ENCODE measurements around the gene TMEM184A. TPM values are rescaled to one million over a fixed set of nuclear protein-coding genes. Genes with fewer than 3 reads are reported as not detected.
A peak's percentile ranks its signal among the peaks of the same experiment; 100 is the strongest.

TMEM184A gene
- polyA plus RNA-seq, 4 donors, result 30.0 to 55.0 (median 44.3) TPM

GRCh38 chr7:1542329-1542728 is 13.7 kb downstream of the TMEM184A start:
- Histone ChIP-seq H3K4me1 (ENCODE audit: control insufficient read depth in 3 of 3, insufficient read depth in 2 of 3, low read depth in 1 of 3, low read length in 2 of 3) (peaks cover 2 to 26% (median 4%) of the 10 kb centered on the region in 3 donors), H3K27me3 (ENCODE audit: control insufficient read depth in 3 of 3, insufficient read depth in 3 of 3, low read length in 3 of 3) (no peaks in the 10 kb centered on the region), H3K36me3 (ENCODE audit: control insufficient read depth in 3 of 3, insufficient read depth in 2 of 3, low read depth in 1 of 3, low read length in 3 of 3) (peaks cover 14 to 100% (median 17%) of the 10 kb centered on the region in 3 donors), H3K4me3 (ENCODE audit: low read depth in 1 of 3, low read length in 3 of 3) (no peak overlapping the region), H3K9me3 (ENCODE audit: control insufficient read depth in 2 of 2, insufficient read depth in 1 of 2, low read depth in 1 of 2, low read length in 1 of 2) (no peaks in the 10 kb centered on the region), H3K27ac (ENCODE audit: low read depth in 1 of 3, low read length in 2 of 3) (no peak overlapping the region)
- FAIRE-seq, result no peak
- DNase-seq, result no peak
- 89 to 92% (median 90%) methylated on average over 21 of the region's 21 CpGs for WGBS, 3 donors

GRCh38 chr7:1541431-1542162 is 14.4 kb downstream of the TMEM184A start:
- H3K27me3 ChIP-seq (ENCODE audit: control insufficient read depth in 3 of 3, insufficient read depth in 3 of 3, low read length in 3 of 3), result no peaks in the 10 kb centered on the region
- peaks cover 10 to 95% (median 17%) of the 10 kb centered on the region in 3 donors for H3K36me3 ChIP-seq (ENCODE audit: control insufficient read depth in 3 of 3, insufficient read depth in 2 of 3, low read depth in 1 of 3, low read length in 3 of 3)
- 86 to 88% (median 87%) methylated on average over 27 to 33 of the region's 33 CpGs for WGBS, 3 donors
- no peak overlapping the region for H3K27ac ChIP-seq (ENCODE audit: low read depth in 1 of 3, low read length in 2 of 3)
- no peaks in the 10 kb centered on the region for H3K9me3 ChIP-seq (ENCODE audit: control insufficient read depth in 2 of 2, insufficient read depth in 1 of 2, low read depth in 1 of 2, low read length in 1 of 2)
- FAIRE-seq (no peak), DNase-seq (no peak)
- H3K4me1 ChIP-seq (ENCODE audit: control insufficient read depth in 3 of 3, insufficient read depth in 2 of 3, low read depth in 1 of 3, low read length in 2 of 3), result peaks cover 4 to 33% (median 4%) of the 10 kb centered on the region in 3 donors
- no peak overlapping the region for H3K4me3 ChIP-seq (ENCODE audit: low read depth in 1 of 3, low read length in 3 of 3)

DNA sequence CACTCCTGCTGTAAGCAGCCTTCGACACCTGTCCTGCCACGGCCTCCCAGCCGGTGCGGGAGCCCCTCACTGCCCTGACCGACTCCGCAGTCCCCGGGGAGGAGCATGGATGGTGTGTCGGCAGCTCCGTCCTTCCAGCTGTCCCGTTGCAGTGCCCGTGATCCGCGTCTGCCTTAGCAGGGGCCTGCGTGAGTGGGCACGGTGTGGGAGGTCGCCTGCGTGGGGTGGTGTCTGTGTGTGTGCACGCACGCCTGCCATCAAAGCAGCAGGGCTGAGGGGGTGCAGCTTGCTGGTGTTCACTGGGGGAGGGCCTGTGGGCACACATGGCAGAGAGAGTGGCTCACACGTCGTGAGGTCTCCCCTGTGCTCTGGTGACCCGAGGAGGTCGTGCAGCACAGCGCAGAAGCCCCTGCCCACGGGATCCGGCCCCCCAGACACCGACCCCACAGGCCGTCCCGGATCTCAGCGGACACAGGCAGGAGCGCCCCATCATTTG is 15.2 kb downstream of the TMEM184A start:
- WGBS, 3 donors, result 92 to 94% (median 92%) methylated on average over 31 of the region's 31 CpGs
- FAIRE-seq (no peak), DNase-seq (no peak)
- Histone ChIP-seq H3K36me3 (ENCODE audit: control insufficient read depth in 3 of 3, insufficient read depth in 2 of 3, low read depth in 1 of 3, low read length in 3 of 3) (peaks cover 10 to 95% (median 17%) of the 10 kb centered on the region in 3 donors), H3K9me3 (ENCODE audit: control insufficient read depth in 2 of 2, insufficient read depth in 1 of 2, low read depth in 1 of 2, low read length in 1 of 2) (no peaks in the 10 kb centered on the region), H3K27ac (ENCODE audit: low read depth in 1 of 3, low read length in 2 of 3) (no peak overlapping the region), H3K4me1 (ENCODE audit: control insufficient read depth in 3 of 3, insufficient read depth in 2 of 3, low read depth in 1 of 3, low read length in 2 of 3) (peaks cover 4 to 37% (median 6%) of the 10 kb centered on the region in 3 donors), H3K4me3 (ENCODE audit: low read depth in 1 of 3, low read length in 3 of 3) (no peak overlapping the region), H3K27me3 (ENCODE audit: control insufficient read depth in 3 of 3, insufficient read depth in 3 of 3, low read length in 3 of 3) (no peaks in the 10 kb centered on the region)

GRCh38 chr7:1539882-1540775 is 15.9 kb downstream of the TMEM184A start:
- Histone ChIP-seq H3K9me3 (ENCODE audit: control insufficient read depth in 2 of 2, insufficient read depth in 1 of 2, low read depth in 1 of 2, low read length in 1 of 2) (no peaks in the 10 kb centered on the region), H3K27me3 (ENCODE audit: control insufficient read depth in 3 of 3, insufficient read depth in 3 of 3, low read length in 3 of 3) (no peaks in the 10 kb centered on the region), H3K36me3 (ENCODE audit: control insufficient read depth in 3 of 3, insufficient read depth in 2 of 3, low read depth in 1 of 3, low read length in 3 of 3) (peaks cover 10 to 95% (median 17%) of the 10 kb centered on the region in 3 donors), H3K4me3 (ENCODE audit: low read depth in 1 of 3, low read length in 3 of 3) (no peak overlapping the region), H3K27ac (ENCODE audit: low read depth in 1 of 3, low read length in 2 of 3) (no peak overlapping the region), H3K4me1 (ENCODE audit: control insufficient read depth in 3 of 3, insufficient read depth in 2 of 3, low read depth in 1 of 3, low read length in 2 of 3) (peaks cover 4 to 30% (median 6%) of the 10 kb centered on the region in 3 donors)
- DNase-seq (no peak), FAIRE-seq (no peak)
- 94 to 96% (median 95%) methylated on average over 55 to 73 of the region's 73 CpGs for WGBS, 3 donors

DNA sequence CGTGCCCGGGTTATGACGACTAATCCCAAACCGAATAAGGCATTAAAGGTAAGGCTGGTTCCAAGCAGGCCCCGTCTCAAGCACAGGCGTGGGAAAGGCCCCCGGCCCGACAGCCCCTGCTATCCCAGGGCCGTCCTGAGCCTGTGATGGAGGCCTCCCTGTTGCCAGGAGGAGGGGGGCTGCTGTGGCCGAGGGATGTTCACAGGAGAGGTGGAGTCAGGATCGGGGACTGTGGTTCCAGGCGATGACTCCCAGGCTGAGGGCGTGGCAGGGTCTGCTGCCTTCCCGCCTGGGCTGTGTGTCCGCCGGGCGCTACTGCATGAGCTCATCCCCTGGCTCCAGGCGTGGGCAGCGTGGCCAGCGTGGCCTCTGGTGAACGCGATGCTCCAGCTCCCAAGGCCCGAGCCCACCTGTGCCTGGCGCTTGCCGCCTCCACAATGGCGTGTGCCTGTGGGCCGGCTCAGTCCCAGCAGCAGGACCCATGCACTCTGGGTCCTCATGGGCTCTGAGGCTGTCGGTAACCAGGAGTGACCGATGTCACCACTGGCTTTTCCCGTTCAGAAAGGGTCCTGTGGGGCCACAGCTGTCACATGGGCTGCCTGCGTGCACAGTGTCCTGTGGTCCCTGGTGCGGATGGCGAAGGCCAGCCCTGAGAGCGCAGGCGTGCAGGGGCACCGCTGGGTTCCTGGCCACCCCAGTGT is 16.7 kb downstream of the TMEM184A start:
- Histone ChIP-seq H3K4me1 (ENCODE audit: control insufficient read depth in 3 of 3, insufficient read depth in 2 of 3, low read depth in 1 of 3, low read length in 2 of 3) (peaks cover 4 to 28% (median 6%) of the 10 kb centered on the region in 3 donors), H3K36me3 (ENCODE audit: control insufficient read depth in 3 of 3, insufficient read depth in 2 of 3, low read depth in 1 of 3, low read length in 3 of 3) (peaks cover 10 to 95% (median 17%) of the 10 kb centered on the region in 3 donors), H3K27me3 (ENCODE audit: control insufficient read depth in 3 of 3, insufficient read depth in 3 of 3, low read length in 3 of 3) (no peaks in the 10 kb centered on the region), H3K9me3 (ENCODE audit: control insufficient read depth in 2 of 2, insufficient read depth in 1 of 2, low read depth in 1 of 2, low read length in 1 of 2) (no peaks in the 10 kb centered on the region), H3K27ac (ENCODE audit: low read depth in 1 of 3, low read length in 2 of 3) (peak overlapping the region in 1 of 3 donors; percentile 6), H3K4me3 (ENCODE audit: low read depth in 1 of 3, low read length in 3 of 3) (no peak overlapping the region)
- WGBS, 3 donors, result 87 to 89% (median 88%) methylated on average over 34 to 36 of the region's 36 CpGs
- DNase-seq, result no peak
- FAIRE-seq, result no peak

DNA sequence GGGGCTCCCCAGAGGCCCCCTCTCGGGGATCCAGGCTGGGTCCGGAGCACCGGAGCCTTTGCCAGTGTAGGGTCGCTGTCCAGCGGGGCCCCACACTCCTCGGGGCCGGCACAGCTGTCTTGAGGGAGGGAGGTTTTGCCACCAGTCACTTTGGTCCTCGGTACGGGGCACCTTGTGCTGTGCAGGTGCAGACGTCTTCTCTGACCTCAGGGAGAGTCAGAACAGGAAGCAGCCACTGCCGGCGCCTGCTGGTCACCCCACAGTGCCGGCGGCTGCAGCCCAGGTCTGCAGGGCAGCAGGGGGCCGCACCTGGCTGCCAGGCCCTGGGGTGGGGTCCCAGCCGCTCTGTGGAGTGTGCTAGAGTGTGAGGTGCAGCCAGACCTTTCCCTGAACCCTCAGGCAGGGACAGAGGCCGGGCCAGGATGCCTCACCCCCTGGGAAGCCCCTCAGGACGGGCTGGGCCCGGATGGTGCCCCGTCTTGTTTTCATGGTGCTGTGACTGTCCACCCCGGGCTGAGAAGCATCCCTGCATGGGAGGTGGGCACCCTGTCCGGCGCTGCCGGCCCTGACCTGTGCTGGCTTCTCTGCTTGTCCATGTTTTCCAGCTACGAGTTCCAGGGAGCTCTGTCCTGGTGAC is 17.3 kb downstream of the TMEM184A start:
- Histone ChIP-seq H3K9me3 (ENCODE audit: control insufficient read depth in 2 of 2, insufficient read depth in 1 of 2, low read depth in 1 of 2, low read length in 1 of 2) (no peaks in the 10 kb centered on the region), H3K27ac (ENCODE audit: low read depth in 1 of 3, low read length in 2 of 3) (peak overlapping the region in 1 of 3 donors; percentile 98), H3K27me3 (ENCODE audit: control insufficient read depth in 3 of 3, insufficient read depth in 3 of 3, low read length in 3 of 3) (no peaks in the 10 kb centered on the region), H3K4me1 (ENCODE audit: control insufficient read depth in 3 of 3, insufficient read depth in 2 of 3, low read depth in 1 of 3, low read length in 2 of 3) (peaks cover 4 to 32% (median 13%) of the 10 kb centered on the region in 3 donors), H3K36me3 (ENCODE audit: control insufficient read depth in 3 of 3, insufficient read depth in 2 of 3, low read depth in 1 of 3, low read length in 3 of 3) (peaks cover 10 to 95% (median 17%) of the 10 kb centered on the region in 3 donors), H3K4me3 (ENCODE audit: low read depth in 1 of 3, low read length in 3 of 3) (no peak overlapping the region)
- no peak for FAIRE-seq
- no peak for DNase-seq
- 77 to 86% (median 83%) methylated on average over 25 of the region's 25 CpGs for WGBS, 3 donors

- H3K4me1 ChIP-seq (ENCODE audit: control insufficient read depth in 3 of 3, insufficient read depth in 2 of 3, low read depth in 1 of 3, low read length in 2 of 3), result peaks cover 4 to 41% (median 19%) of the 10 kb centered on the region in 3 donors
- peak in 1 of 2 donors; percentile 68 for DNase-seq
- peak overlapping the region; percentile 31 to 53 (median 42) for H3K4me3 ChIP-seq (ENCODE audit: low read depth in 1 of 3, low read length in 3 of 3)
- no peaks in the 10 kb centered on the region for H3K9me3 ChIP-seq (ENCODE audit: control insufficient read depth in 2 of 2, insufficient read depth in 1 of 2, low read depth in 1 of 2, low read length in 1 of 2)
- 47 to 59% (median 56%) methylated on average over 49 to 56 of the region's 56 CpGs for WGBS, 3 donors
- H3K27me3 ChIP-seq (ENCODE audit: control insufficient read depth in 3 of 3, insufficient read depth in 3 of 3, low read length in 3 of 3), result no peaks in the 10 kb centered on the region
- FAIRE-seq, result no peak
- peaks cover 10 to 94% (median 17%) of the 10 kb centered on the region in 3 donors for H3K36me3 ChIP-seq (ENCODE audit: control insufficient read depth in 3 of 3, insufficient read depth in 2 of 3, low read depth in 1 of 3, low read length in 3 of 3)
- peak overlapping the region; percentile 91 to 98 (median 92) for H3K27ac ChIP-seq (ENCODE audit: low read depth in 1 of 3, low read length in 2 of 3)
Observed at GRCh38 chr7:1537535-1538412, 18.2 kb downstream of the TMEM184A start.

All from small intestine (tissue), 7 donors.